ENCODE data around the gene GLMN.
"Not testable (repeated sequence)": the region's sequence is repeated elsewhere in the genome, so short reads cannot be mapped to it uniquely, and the experiment has no call there.

Gene GLMN

GRCh38 chr1:92299477-92300150, 827 bp upstream of the GLMN start:
- DNase-seq (ENCODE audit: extremely low read depth in 1 of 2, low read depth in 1 of 2) = no peak

- no peak for DNase-seq (ENCODE audit: extremely low read depth in 1 of 2, low read depth in 1 of 2)
Observed at GRCh38 chr1:92298213-92298572, 594 bp downstream of the GLMN start.

- no peak for DNase-seq (ENCODE audit: extremely low read depth in 1 of 2, low read depth in 1 of 2)
Observed at GRCh38 chr1:92291372-92291999, 7.3 kb downstream of the GLMN start.

- DNase-seq (ENCODE audit: extremely low read depth in 1 of 2, low read depth in 1 of 2) = not testable (repeated sequence)
Observed at GRCh38 chr1:92281411-92281810, 17.4 kb downstream of the GLMN start.

GRCh38 chr1:92279781-92280180, 19.0 kb downstream of the GLMN start:
- not testable (repeated sequence) for DNase-seq (ENCODE audit: extremely low read depth in 1 of 2, low read depth in 1 of 2)

- DNase-seq (ENCODE audit: extremely low read depth in 1 of 2, low read depth in 1 of 2) = no peak
Observed at GRCh38 chr1:92277105-92277723, 21.6 kb downstream of the GLMN start.

GRCh38 chr1:92276082-92276481, 22.7 kb downstream of the GLMN start:
- DNase-seq (ENCODE audit: extremely low read depth in 1 of 2, low read depth in 1 of 2) = no peak

GRCh38 chr1:92274939-92275338, 23.8 kb downstream of the GLMN start:
- DNase-seq (ENCODE audit: extremely low read depth in 1 of 2, low read depth in 1 of 2) = no peak

GRCh38 chr1:92273039-92273438, 25.7 kb downstream of the GLMN start:
- no peak for DNase-seq (ENCODE audit: extremely low read depth in 1 of 2, low read depth in 1 of 2)

GRCh38 chr1:92262516-92262915, 36.3 kb downstream of the GLMN start:
- no peak for DNase-seq (ENCODE audit: extremely low read depth in 1 of 2, low read depth in 1 of 2)

- no peak for DNase-seq (ENCODE audit: extremely low read depth in 1 of 2, low read depth in 1 of 2)
Observed at GRCh38 chr1:92259350-92259749, 39.4 kb downstream of the GLMN start.

- DNase-seq (ENCODE audit: extremely low read depth in 1 of 2, low read depth in 1 of 2) = not testable (repeated sequence)
Observed at GRCh38 chr1:92254714-92255113, 44.1 kb downstream of the GLMN start.

GRCh38 chr1:92244376-92244775, 54.4 kb downstream of the GLMN start:
- DNase-seq (ENCODE audit: extremely low read depth in 1 of 2, low read depth in 1 of 2) = no peak

GRCh38 chr1:92240034-92240433, 58.8 kb downstream of the GLMN start:
- no peak for DNase-seq (ENCODE audit: extremely low read depth in 1 of 2, low read depth in 1 of 2)

GRCh38 chr1:92230736-92231135, 68.1 kb downstream of the GLMN start:
- DNase-seq (ENCODE audit: extremely low read depth in 1 of 2, low read depth in 1 of 2) = no peak

GRCh38 chr1:92228401-92228800, 70.4 kb downstream of the GLMN start:
- no peak for DNase-seq (ENCODE audit: extremely low read depth in 1 of 2, low read depth in 1 of 2)

GRCh38 chr1:92219028-92219427, 79.8 kb downstream of the GLMN start:
- DNase-seq (ENCODE audit: extremely low read depth in 1 of 2, low read depth in 1 of 2) = no peak

- DNase-seq (ENCODE audit: extremely low read depth in 1 of 2, low read depth in 1 of 2) = no peak
Observed at GRCh38 chr1:92218559-92218958, 80.2 kb downstream of the GLMN start.

- DNase-seq (ENCODE audit: extremely low read depth in 1 of 2, low read depth in 1 of 2) = no peak
Observed at GRCh38 chr1:92217721-92218120, 81.1 kb downstream of the GLMN start, which contains the start of gene C1orf146. C1orf146 (plus strand) TSS chr1:92217915; CDS start chr1:92231421, 13,506 bp downstream.

GRCh38 chr1:92211166-92211565, 87.6 kb downstream of the GLMN start:
- no peak for DNase-seq (ENCODE audit: extremely low read depth in 1 of 2, low read depth in 1 of 2)

GRCh38 chr1:92210701-92211100, 88.1 kb downstream of the GLMN start:
- DNase-seq (ENCODE audit: extremely low read depth in 1 of 2, low read depth in 1 of 2) = no peak

GRCh38 chr1:92203105-92203504, 95.7 kb downstream of the GLMN start:
- no peak for DNase-seq (ENCODE audit: extremely low read depth in 1 of 2, low read depth in 1 of 2)

Data from activated CD8-positive, alpha-beta memory T cell treated with anti-CD3 and anti-CD28 coated beads for 1 hour (primary cell).